Stimulated activated CD4-positive, alpha-beta T cell treated with anti-CD3 and anti-CD28 coated beads, Interleukin-2, amount 100 ng/mL, for 24 hours (primary cell): ENCODE measurements around the gene SCGB1C2.

Experiments used
- DNase-seq, 2 donors: peaks; one replicate each; pipeline ENCODE4 v3.0.0-alpha.2; 2020

Gene SCGB1C2

DNA sequence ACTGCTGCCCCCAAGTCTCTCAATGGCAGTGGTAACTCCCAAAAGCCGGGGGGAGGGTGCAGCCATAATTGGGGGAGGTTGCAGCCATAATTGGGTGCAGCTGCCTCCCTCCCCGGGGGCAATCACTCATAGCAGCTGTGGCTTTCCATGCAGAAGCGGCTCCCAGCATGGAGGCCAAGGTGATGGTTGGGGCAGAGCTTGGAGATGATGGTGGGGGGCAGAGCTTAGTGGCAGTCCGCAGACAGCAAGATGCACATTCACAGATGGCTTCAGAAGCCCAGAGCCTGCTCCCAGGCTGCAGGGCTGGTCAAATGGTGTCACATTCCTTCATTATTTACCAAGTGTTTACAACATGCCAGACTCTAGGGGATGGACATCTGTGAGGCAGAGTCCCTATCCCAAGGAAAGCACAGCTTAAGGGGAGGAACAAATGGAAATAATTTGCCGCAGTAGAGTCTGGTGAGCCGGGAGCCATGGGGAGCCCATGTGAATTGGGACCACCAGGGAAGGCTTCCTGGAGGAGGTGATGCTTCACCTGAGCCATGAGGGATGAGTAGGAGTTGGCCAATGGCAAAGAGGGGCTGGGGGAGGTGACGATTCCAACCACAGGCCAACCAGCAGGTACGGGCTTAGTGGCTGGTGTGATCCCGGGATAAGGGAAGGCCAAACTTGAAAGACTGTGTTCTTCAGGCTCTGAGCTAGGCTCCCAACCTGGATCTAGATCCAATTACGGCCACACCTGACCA, 36.0 kb downstream of the SCGB1C2 start:
- no peak for DNase-seq

DNA sequence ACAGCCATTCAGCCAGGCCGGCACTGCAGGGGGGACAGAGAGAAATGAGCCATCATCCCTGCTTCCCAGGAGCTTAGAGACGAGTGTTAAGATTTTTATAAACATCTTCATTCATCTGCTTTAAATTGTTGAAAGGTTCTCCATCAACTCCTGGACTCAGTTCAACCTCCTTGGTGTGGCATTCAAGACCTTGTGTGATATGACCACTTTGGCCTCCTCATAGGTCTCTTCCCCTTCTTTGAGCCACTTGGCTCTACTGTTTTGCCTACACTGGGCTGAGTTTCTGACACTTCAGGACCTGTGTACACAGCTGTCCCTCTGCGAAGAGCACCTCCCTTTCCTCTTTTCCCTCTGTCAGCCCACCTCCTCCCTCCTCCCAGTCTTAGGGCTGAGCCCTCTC, 39.8 kb downstream of the SCGB1C2 start:
- no peak for DNase-seq

DNA sequence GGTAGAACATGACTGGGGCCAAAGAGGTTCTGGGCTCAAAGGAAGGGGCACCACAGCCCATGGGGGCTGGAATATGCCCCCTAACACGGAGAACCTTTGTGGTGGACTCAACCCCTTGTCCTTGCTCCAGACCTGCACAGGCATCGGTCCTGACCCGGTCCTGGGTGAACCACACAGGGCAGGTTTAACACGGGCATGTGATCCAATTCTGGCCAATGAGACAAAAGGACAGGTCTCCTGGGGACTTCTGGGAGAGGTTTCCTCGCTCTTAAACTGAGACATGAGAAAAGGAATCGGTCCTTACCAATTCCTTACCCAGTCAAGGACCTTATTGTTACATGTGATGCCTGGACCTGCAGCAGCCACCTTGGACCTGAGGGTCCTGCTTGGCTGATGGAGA, 40.4 kb downstream of the SCGB1C2 start:
- DNase-seq, result no peak

DNA sequence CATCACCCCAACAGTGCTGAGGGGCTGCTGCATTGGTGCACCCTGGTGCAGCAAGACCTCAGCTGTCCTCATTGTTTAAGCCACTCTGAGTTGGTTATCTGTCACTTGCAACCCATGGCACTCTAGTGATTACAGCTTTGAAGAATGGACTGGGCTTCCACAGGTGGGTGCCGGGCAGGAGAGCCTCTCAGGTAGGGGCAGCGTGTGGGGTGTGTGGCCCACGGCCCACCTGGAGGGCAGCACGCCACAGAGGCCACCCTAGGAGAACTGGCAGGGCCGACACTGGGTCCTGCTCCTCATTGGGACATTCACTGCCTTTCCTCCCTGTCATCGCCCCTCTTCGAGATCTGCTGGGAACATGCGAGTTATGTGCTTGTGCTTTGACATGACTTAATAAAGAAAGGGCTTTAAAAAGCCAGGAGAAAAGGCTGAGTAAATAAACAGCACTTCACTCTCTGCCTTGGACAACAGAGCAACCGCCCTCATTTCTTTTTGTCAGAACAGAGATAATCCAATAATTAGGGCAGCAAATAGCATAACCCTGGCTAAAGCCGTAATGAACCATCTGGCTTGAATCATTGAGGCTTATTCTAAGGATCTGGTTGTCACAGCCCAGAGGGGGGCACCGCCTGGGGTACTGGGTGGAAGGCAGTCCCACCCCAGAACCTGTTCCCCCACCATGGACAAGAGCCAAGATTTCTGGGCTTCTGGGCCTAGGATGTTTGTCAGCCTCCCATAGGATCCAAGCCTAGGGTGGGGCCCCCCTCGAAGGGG, 41.1 kb downstream of the SCGB1C2 start:
- DNase-seq, result no peak

DNA sequence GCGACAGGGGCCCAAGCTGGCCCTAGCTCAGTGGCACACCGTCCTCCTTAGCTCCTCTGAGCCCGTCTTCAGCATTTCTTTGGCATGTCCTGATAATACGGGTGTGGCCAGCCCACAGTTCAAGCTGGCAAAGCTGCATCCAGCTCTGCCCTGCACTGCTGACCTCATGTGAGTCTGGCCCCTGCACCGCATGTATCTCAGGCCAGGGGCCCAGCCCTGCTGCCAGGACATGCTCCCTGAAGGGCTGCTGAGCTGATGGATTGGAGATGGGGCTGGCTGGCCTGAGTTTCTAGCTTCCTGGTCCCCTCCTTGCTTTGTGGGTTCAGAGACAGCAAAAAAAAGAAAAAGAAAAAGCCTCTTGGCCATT, 41.7 kb downstream of the SCGB1C2 start:
- no peak for DNase-seq

DNA sequence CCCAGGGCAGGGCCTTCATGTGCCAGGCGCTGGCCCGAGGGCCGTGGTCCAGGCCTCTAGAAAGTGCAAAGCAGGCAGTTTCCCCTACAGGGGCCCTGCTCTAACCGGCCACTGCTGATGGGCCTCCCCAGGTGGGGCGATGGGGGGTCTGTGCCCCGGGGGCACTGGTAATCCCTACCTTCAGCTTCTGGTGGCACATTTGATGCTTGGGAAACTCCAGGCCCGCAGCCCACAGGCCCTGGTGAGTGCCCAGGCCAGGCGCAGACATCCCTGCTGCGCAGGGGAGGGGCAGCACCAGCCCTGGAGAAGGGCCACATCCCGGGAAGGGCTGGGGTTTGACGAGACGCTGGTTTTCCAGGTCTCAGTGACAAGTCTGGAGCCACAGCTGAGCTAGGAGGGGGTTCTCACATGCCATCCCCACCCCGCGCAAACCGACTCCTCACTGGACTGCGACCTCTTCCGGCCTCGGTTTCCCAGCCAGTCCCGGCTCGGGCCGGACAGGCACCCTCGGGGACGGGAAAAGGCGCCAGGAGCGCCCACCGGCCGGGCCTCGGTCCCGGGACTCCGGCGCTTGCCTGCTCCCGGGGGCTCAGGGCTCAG, 42.5 kb downstream of the SCGB1C2 start:
- no peak for DNase-seq

DNA sequence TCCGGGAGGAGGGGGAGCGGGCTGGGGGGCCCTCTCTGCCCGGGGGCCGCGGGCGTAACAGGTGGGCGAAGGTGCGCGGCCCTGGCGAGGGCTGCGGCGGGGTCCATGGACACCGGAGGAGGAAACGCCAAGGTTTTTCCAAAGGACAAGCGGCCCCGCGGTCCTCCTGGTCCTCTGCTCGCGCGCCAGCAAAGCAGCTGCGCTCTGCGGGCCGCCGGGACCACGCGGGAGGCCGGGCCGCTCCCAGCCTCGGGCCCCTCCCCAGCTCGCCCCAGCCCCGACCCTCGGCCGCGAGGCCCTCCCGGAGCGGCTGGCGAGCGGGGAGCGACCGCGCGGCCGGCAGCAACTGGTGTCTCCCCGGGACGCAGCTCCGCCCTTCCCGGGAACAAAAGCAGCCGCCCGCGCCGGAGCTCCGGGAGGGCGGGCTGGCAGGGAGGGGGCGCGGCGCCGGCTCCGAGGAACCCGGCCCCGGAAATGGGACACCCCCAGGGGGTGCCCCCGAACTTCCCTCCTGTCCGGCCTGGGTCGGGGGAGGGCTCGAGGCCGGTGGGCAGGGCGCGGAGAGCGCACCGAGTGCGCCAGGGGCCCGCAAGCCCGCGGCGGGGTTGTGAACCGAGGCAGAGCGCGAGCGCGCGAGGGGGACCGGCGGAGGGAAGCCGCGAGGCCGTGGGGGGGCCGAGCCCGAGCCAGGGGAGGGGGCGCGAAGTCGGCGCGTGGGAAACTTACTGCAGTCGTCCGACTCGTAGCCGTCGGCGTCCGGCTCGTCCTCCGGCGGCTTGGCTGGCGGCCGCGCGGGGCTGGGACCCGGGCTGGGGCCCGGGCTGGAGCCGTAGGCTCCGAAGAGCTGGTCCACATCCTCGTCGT, 43.2 kb downstream of the SCGB1C2 start:
- DNase-seq, result no peak

DNA sequence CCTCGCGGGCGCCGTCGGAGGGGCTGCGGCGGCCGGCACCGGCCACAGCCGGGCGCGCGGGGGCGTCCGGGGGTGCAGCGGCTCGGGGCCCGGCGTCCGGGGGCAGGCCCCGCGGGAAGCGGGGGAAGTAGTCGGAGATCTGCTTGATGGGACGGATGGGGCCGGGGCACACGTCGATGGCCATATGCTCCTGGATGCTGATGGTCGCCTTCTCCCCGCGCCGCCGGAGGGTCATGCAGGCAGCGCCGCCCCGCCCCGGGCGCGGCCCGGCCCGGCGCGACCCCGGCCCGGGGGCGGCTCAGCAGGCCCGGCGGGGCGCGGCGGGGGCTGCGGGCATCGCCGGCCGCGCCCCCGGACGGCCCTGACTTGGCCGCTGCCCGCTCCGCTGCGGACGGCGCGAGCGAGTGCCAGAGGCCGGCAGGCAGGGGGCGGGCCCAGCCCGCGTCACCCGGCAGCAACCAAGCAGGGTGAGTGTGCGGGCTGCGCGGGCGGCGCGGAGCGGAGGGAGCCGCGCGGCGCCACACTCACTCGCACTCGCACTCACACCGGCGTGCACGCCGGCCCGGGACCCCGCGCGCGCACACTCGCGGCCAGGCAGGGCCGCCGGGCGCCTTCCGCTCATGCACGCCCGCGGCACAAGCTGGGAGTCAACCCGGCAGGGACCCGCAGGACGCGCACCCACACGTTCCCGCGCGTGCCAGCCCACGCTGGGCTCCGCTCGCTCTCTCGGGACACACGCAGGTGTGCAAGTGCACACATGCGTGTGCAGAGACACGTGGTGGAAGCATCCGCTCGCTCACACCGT, 44.1 kb downstream of the SCGB1C2 start, which contains the start of gene DOC2B:
Gene DOC2B, minus strand, starts transcription at position 406 of the 805 bp plus-strand sequence. Its CDS starts 171 bp downstream, at position 235.
- peak; percentile 25 to 44 for DNase-seq

DNA sequence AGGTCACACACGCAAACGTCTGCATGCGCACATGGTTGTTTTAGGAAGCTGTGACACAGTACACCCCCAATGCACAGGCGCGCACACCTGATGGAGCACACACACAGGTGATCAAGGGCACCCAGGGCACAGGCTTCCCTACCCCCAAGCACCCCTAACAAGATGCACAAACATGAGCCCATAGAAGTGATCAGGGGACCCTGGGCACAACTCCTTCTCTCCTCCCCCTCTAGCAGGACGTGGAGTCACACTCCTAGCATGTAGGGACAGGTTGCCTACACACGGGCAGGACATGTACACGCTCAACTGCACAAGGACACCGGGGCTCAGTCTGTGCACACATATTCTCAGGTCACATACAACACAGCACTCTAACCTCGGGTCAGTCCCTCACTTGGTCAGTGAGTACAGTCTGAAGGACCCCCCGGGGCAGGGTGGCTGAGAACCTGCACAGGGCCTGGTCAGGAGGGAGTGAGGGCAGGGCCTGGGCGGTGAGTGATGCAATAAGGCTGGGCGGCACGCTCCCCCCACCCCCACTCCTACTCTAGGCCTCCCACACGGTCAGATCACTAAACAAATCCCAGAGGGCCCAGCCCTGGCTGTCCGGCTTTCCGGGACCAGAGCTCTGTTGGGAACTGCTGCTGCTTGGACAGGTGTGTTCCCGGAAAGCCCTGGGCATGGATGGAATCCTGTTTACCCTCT, 44.8 kb downstream of the SCGB1C2 start:
- DNase-seq, result no peak

DNA sequence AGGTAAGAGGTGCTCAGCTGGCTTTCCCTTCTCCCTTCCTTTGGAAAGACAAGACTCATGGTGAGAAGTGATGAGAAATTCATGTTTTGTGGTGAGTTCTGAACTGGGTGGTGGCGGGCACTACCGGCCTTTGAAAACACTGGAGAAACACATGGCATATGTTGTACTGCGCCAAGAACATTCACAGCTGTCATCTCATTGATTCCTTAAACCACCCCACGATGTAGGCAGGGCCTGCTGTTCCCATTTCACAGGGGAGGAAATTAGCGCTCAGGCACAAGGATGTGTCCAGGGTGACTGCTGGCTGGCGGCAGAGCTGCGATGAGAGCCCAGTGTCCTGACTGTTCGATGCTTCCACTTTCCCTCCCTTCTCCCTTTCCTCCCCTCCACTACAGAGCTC, 45.7 kb downstream of the SCGB1C2 start:
- no peak for DNase-seq

DNA sequence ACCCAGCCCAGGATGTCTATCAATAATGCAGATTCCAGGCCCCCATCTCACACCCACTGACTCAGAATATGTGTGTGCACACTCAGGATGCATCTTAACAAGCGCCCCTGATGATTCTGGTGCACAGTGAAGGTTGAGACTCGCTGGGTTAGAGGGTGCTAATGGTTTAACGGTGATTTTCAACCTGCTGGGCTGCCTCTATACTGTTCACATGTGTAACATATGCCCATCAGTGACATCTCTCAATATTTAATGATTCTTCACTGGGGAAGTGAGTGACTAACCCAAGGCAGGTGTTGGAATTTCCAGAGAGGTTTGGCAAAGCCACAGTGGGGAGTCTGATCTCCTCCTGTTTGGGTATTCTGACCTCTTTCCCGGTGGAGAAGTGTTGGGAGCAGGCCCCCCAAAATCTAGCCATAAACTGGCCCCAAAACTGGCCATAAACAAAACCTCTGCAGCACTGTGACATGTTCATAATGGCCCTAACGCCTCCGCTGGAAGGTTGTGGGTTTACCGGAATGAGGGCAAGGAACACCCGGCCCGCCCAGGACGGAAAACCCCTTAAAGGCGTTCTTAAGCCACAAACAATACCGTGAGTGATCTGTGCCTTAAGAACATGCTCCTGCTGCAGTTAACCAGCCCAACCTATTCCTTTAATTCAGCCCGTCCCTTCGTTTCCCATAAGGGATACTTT, 48.2 kb downstream of the SCGB1C2 start:
- DNase-seq, result peak; percentile 41 to 59

DNA sequence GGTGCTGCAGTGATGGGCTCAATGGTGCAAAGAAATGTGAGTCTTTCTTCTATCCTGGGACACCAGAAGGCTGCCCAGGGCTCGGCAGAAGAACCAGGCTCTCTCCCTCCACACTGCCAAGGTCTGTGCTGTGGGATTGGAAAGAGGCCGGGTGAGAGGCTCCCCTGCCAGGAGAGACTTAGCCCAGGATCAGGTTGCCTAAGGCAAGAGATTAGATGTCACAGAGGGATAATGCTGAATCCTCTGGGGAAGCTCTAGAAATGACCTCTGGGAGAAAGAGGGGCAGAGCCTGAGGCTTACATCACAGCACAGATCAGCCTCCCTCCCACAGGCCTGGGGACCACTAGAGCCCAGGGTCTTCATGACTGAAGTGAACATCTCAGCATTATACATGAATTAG, 49.8 kb downstream of the SCGB1C2 start:
- DNase-seq, result no peak
